HepG2 (cell line): ENCODE data around the gene CHMP6. TPM values are rescaled to one million over a fixed set of nuclear protein-coding genes. Genes with fewer than 3 reads are reported as not detected.

Source experiments
- AGO1 ChIP-seq: fragments of 200-400 bp; formaldehyde crosslinking; IDR thresholded peaks from 2 replicates; pipeline ENCODE4 v1.6.1; 2017; ENCODE audit warnings: mild to moderate bottlenecking, low read depth, low read length, moderate library complexity; ENCODE audit not compliant: poor library complexity, severe bottlenecking
- DNMT3B ChIP-seq: conservative IDR thresholded peaks from 2 replicates; pipeline ENCODE4 v1.6.1; 2016; ENCODE audit warnings: missing biosample characterization, control low read depth
- GPN1 ChIP-seq: sonication (generic); formaldehyde crosslinking; IDR thresholded peaks from 2 replicates; pipeline ENCODE4 v1.5.1; 2020; ENCODE audit warnings: missing genetic modification reagents, borderline replicate concordance
- HDAC2 ChIP-seq: sonication (generic); formaldehyde crosslinking; IDR thresholded peaks from 2 replicates; pipeline ENCODE4 v1.4.0; 2020; ENCODE audit warnings: missing genetic modification reagents
- IRF2 ChIP-seq: IDR thresholded peaks from 2 replicates; pipeline ENCODE4 v1.6.1; 2018; ENCODE audit warnings: missing genetic modification reagents, missing compliant biosample characterization
- KLF6 ChIP-seq: IDR thresholded peaks from 2 replicates; pipeline ENCODE4 v1.8.0; 2016; ENCODE audit warnings: missing biosample characterization, missing genetic modification reagents
- MXI1 ChIP-seq: IDR thresholded peaks from 3 replicates; pipeline ENCODE4 v1.6.1; 2012; ENCODE audit warnings: low read depth, low read length, inconsistent platforms, borderline replicate concordance
- NR2C2 ChIP-seq: sonication (generic); formaldehyde crosslinking; IDR thresholded peaks from 2 replicates; pipeline ENCODE4 v1.4.0; 2020; ENCODE audit warnings: missing genetic modification reagents, mild to moderate bottlenecking, moderate library complexity, borderline replicate concordance
- POLR2A ChIP-seq, 2 experiments: IDR thresholded peaks; 2 replicates each; pipeline ENCODE4 v1.6.1; 2011; ENCODE audit warnings: low read depth in 2 of 2, low read length in 2 of 2, mild to moderate bottlenecking in 1 of 2, moderate library complexity in 1 of 2; ENCODE audit not compliant: insufficient read depth in 1 of 2
- POLR2AphosphoS5 ChIP-seq: IDR thresholded peaks from 2 replicates; pipeline ENCODE4 v1.6.1; 2012; ENCODE audit warnings: low read depth, low read length
- RXRA ChIP-seq: sonication (generic); formaldehyde crosslinking; IDR thresholded peaks from 2 replicates; pipeline ENCODE4 v1.5.1; 2020; ENCODE audit warnings: missing genetic modification reagents
- SALL1 ChIP-seq: sonication (generic); formaldehyde crosslinking; IDR thresholded peaks from 2 replicates; pipeline ENCODE4 v1.8.0; 2022; ENCODE audit warnings: mild to moderate bottlenecking, missing genetic modification reagents
- ZBTB21 ChIP-seq: sonication (generic); formaldehyde crosslinking; IDR thresholded peaks from 2 replicates; pipeline ENCODE4 v1.4.0; 2020; ENCODE audit warnings: missing genetic modification reagents
- ZC3H4 ChIP-seq: sonication (generic); formaldehyde crosslinking; IDR thresholded peaks from 2 replicates; pipeline ENCODE4 v1.4.0; 2020; ENCODE audit warnings: missing genetic modification reagents, borderline replicate concordance
- ZNF614 ChIP-seq: IDR thresholded peaks from 2 replicates; pipeline ENCODE4 v1.6.1; 2018; ENCODE audit warnings: missing biosample characterization, missing genetic modification reagents, inconsistent platforms, borderline replicate concordance
- ZNF615 ChIP-seq: sonication (generic); formaldehyde crosslinking; IDR thresholded peaks from 2 replicates; pipeline ENCODE4 v1.5.0; 2020; ENCODE audit warnings: mild to moderate bottlenecking, missing genetic modification reagents, borderline replicate concordance
- ZNF773 ChIP-seq: sonication (generic); formaldehyde crosslinking; IDR thresholded peaks from 2 replicates; pipeline ENCODE4 v1.4.0; 2020; ENCODE audit warnings: missing genetic modification reagents, borderline replicate concordance
- polyA plus RNA-seq, 8 experiments: library from polyadenylated mRNA; depleted of rRNA in 3 of 8; stranded (reverse) in 7 of 8; unstranded in 1 of 8; fragments of >200 nt; fragmentation: Illumina TruSeq in 4 of 8; extraction: Trizol in 4 of 8; gene quantifications; 2 replicates each; pipeline versions ENCODE4 v1.2.1 to v1.2.3, GENCODE V29; 2011 to 2016; ENCODE audit warnings: low read depth in 4 of 8, missing spikeins in 1 of 8, mixed read lengths in 1 of 8; ENCODE audit not compliant: insufficient read depth in 1 of 8
- total RNA-seq, 5 experiments: library from RNA; depleted of rRNA; stranded (reverse); fragments of >200 nt; fragmentation: Illumina TruSeq; extraction: Trizol; gene quantifications; 2 replicates each; pipeline ENCODE4 v1.2.3, GENCODE V29; 2016; ENCODE audit warnings: low read depth in 1 of 5
- TF ChIP-seq, protein P1 (sequence below): sonication (generic); formaldehyde crosslinking; IDR thresholded peaks from 2 replicates; pipeline ENCODE4 v1.4.0; 2020; ENCODE audit warnings: mild to moderate bottlenecking, missing genetic modification reagents
- TF ChIP-seq, protein P2 (sequence below): sonication (generic); formaldehyde crosslinking; IDR thresholded peaks from 2 replicates; pipeline ENCODE4 v1.8.0; 2022; ENCODE audit warnings: missing genetic modification reagents, mild to moderate bottlenecking, borderline replicate concordance
- TF ChIP-seq, protein P3 (sequence below): sonication (generic); IDR thresholded peaks from 2 replicates; pipeline ENCODE4 v1.6.1; 2016; ENCODE audit warnings: low read depth, borderline replicate concordance
- TF ChIP-seq, protein P4 (sequence below): sonication (generic); formaldehyde crosslinking; IDR thresholded peaks from 2 replicates; pipeline ENCODE4 v1.4.0; 2020; ENCODE audit warnings: missing genetic modification reagents, borderline replicate concordance

The CHMP6 gene
- total and polyA plus RNA-seq, 2 of the 13 experiments (the other 11 are each of a cell fraction or from before 2014, with no cell fraction given) = 11.1 to 24.2 TPM

DNA sequence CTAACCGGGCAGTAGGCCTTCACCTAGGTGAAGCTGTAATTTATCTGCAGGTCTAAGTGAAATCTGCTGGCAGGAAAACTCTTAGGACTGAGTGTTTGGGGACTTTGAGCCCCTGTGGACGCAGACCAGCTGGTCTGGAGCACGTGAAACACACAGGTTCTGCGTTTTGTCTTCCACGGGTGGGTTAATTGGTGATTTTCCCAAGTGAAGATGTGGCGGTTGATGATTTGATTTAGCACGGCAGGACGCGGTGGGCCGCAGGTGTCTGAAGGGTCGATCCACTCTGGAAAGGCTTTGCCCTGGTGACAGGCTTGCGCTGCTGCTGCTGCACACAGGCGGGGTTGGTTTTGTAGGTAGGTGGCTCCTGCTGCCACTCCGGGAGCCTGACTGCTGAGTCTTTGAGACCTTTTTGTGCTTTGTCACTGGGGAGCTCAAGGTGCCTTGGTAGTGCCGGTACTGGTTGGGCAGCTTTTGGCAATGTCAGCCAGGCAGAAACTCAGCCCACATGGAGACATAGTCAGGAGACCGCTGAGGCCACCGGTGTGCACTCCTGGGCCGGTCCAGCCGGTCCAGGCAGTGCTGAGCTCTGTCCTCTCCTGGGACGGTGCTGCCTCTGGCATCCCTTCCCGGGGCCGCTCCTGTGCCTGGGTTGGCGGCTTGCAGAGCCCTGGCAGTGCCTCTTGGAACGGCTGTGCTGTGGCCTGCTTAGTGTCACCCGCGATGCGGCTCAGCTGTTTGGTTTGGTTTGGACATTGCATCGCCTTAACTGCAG lies 45.6 kb downstream of the CHMP6 start (continued):
- TF ChIP-seq, protein P1, sequence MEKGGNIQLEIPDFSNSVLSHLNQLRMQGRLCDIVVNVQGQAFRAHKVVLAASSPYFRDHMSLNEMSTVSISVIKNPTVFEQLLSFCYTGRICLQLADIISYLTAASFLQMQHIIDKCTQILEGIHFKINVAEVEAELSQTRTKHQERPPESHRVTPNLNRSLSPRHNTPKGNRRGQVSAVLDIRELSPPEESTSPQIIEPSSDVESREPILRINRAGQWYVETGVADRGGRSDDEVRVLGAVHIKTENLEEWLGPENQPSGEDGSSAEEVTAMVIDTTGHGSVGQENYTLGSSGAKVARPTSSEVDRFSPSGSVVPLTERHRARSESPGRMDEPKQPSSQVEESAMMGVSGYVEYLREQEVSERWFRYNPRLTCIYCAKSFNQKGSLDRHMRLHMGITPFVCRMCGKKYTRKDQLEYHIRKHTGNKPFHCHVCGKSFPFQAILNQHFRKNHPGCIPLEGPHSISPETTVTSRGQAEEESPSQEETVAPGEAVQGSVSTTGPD (CRISPR knock-in tag) = peak; percentile 91
- no peak for TF ChIP-seq POLR2A (IDR thresholded peaks at IDR 0.05; ENCODE audit: insufficient read depth in 1 of 2, low read depth in 2 of 2, low read length in 2 of 2)
- TF ChIP-seq SALL1 (CRISPR knock-in tag) = peak; percentile 57; the same call in 1 of the 2 replicates
- no peak for TF ChIP-seq RXRA (CRISPR knock-in tag)
- TF ChIP-seq, protein P2, sequence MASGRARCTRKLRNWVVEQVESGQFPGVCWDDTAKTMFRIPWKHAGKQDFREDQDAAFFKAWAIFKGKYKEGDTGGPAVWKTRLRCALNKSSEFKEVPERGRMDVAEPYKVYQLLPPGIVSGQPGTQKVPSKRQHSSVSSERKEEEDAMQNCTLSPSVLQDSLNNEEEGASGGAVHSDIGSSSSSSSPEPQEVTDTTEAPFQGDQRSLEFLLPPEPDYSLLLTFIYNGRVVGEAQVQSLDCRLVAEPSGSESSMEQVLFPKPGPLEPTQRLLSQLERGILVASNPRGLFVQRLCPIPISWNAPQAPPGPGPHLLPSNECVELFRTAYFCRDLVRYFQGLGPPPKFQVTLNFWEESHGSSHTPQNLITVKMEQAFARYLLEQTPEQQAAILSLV = 0 out of 2 replicates have a peak, but pooled peaks have one; percentile 19
- no peak for TF ChIP-seq DNMT3B
- no peak for TF ChIP-seq ZC3H4 (CRISPR knock-in tag)
- TF ChIP-seq, protein P3, sequence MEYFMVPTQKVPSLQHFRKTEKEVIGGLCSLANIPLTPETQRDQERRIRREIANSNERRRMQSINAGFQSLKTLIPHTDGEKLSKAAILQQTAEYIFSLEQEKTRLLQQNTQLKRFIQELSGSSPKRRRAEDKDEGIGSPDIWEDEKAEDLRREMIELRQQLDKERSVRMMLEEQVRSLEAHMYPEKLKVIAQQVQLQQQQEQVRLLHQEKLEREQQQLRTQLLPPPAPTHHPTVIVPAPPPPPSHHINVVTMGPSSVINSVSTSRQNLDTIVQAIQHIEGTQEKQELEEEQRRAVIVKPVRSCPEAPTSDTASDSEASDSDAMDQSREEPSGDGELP = peak; percentile 90
- 0 out of 2 replicates have a peak, but pooled peaks have one; percentile 30 for TF ChIP-seq IRF2 (CRISPR knock-in tag)
- TF ChIP-seq AGO1 = peak; percentile 66
- no peak for TF ChIP-seq ZNF615 (CRISPR knock-in tag)
- TF ChIP-seq HDAC2 (CRISPR knock-in tag) = 0 out of 2 replicates have a peak, but pooled peaks have one; percentile 22
- TF ChIP-seq, protein P4, sequence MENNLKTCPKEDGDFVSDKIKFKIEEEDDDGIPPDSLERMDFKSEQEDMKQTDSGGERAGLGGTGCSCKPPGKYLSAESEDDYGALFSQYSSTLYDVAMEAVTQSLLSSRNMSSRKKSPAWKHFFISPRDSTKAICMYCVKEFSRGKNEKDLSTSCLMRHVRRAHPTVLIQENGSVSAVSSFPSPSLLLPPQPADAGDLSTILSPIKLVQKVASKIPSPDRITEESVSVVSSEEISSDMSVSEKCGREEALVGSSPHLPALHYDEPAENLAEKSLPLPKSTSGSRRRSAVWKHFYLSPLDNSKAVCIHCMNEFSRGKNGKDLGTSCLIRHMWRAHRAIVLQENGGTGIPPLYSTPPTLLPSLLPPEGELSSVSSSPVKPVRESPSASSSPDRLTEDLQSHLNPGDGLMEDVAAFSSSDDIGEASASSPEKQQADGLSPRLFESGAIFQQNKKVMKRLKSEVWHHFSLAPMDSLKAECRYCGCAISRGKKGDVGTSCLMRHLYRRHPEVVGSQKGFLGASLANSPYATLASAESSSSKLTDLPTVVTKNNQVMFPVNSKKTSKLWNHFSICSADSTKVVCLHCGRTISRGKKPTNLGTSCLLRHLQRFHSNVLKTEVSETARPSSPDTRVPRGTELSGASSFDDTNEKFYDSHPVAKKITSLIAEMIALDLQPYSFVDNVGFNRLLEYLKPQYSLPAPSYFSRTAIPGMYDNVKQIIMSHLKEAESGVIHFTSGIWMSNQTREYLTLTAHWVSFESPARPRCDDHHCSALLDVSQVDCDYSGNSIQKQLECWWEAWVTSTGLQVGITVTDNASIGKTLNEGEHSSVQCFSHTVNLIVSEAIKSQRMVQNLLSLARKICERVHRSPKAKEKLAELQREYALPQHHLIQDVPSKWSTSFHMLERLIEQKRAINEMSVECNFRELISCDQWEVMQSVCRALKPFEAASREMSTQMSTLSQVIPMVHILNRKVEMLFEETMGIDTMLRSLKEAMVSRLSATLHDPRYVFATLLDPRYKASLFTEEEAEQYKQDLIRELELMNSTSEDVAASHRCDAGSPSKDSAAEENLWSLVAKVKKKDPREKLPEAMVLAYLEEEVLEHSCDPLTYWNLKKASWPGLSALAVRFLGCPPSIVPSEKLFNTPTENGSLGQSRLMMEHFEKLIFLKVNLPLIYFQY (CRISPR knock-in tag) = 0 out of 2 replicates have a peak, but pooled peaks have one; percentile 14
- TF ChIP-seq POLR2AphosphoS5 = no peak
- 0 out of 2 replicates have a peak, but pooled peaks have one; percentile 34 for TF ChIP-seq NR2C2 (CRISPR knock-in tag)
- no peak for TF ChIP-seq ZBTB21 (CRISPR knock-in tag)
- 0 out of 2 replicates have a peak, but pooled peaks have one; percentile 23 for TF ChIP-seq KLF6
- 0 out of 2 replicates have a peak, but pooled peaks have one; percentile 30 for TF ChIP-seq ZNF614 (CRISPR knock-in tag)
- no peak for TF ChIP-seq GPN1 (CRISPR knock-in tag)
- TF ChIP-seq ZNF773 (CRISPR knock-in tag) = no peak
- 0 out of 3 replicates have a peak, but pooled peaks have one; percentile 25 for TF ChIP-seq MXI1
